Measurements from ENCODE around the gene PORCN.

Gene PORCN

GRCh38 chrX:48488034-48488433 is 20.8 kb upstream of the PORCN start:
- Mint-ChIP-seq H3K27ac (no peak overlapping the region), H3K9me3 (no peaks in the 10 kb centered on the region)
- ATAC-seq: no peak

GRCh38 chrX:48489296-48489695 is 19.5 kb upstream of the PORCN start:
- Mint-ChIP-seq H3K27me3 (no peaks in the 10 kb centered on the region), H3K27ac (no peak overlapping the region), H3K4me1 (no peaks in the 10 kb centered on the region), H3K4me3 (no peak overlapping the region), H3K9me3 (no peaks in the 10 kb centered on the region), H3K36me3 (ENCODE audit: low read depth) (peaks cover 4% of the 10 kb centered on the region)
- no peak for DNase-seq
- ATAC-seq: no peak

More at GRCh38 chrX:48488034-48488433, 20.8 kb upstream of the PORCN start:
- Mint-ChIP-seq H3K36me3 (ENCODE audit: low read depth) (peaks cover 5% of the 10 kb centered on the region), H3K4me1 (no peaks in the 10 kb centered on the region), H3K27me3 (no peaks in the 10 kb centered on the region), H3K4me3 (no peak overlapping the region)
- no peak for DNase-seq

- DNase-seq (no peak), ATAC-seq (no peak)
- Mint-ChIP-seq H3K9me3 (no peaks in the 10 kb centered on the region), H3K36me3 (ENCODE audit: low read depth) (peaks cover 4% of the 10 kb centered on the region), H3K27me3 (no peaks in the 10 kb centered on the region), H3K4me1 (no peaks in the 10 kb centered on the region), H3K4me3 (no peak overlapping the region), H3K27ac (no peak overlapping the region)
These were observed 18.9 kb upstream of the PORCN start for GRCh38 chrX:48489892-48490291.

GRCh38 chrX:48490661-48491060 is 18.1 kb upstream of the PORCN start:
- DNase-seq: no peak
- no peak overlapping the region for H3K4me3 Mint-ChIP-seq
- no peak overlapping the region for H3K27ac Mint-ChIP-seq
- ATAC-seq: no peak
- H3K36me3 Mint-ChIP-seq (ENCODE audit: low read depth): peaks cover 4% of the 10 kb centered on the region
- H3K27me3 Mint-ChIP-seq: no peaks in the 10 kb centered on the region
- no peaks in the 10 kb centered on the region for H3K4me1 Mint-ChIP-seq
- no peaks in the 10 kb centered on the region for H3K9me3 Mint-ChIP-seq

GRCh38 chrX:48491809-48492208 is 17.0 kb upstream of the PORCN start:
- no peaks in the 10 kb centered on the region for H3K4me1 Mint-ChIP-seq
- no peak for ATAC-seq
- no peak overlapping the region for H3K4me3 Mint-ChIP-seq
- DNase-seq: no peak
- no peak overlapping the region for H3K27ac Mint-ChIP-seq
- H3K36me3 Mint-ChIP-seq (ENCODE audit: low read depth): peaks cover 4% of the 10 kb centered on the region
- no peaks in the 10 kb centered on the region for H3K9me3 Mint-ChIP-seq
- H3K27me3 Mint-ChIP-seq: no peaks in the 10 kb centered on the region

GRCh38 chrX:48492293-48492910 is 16.4 kb upstream of the PORCN start:
- Mint-ChIP-seq H3K4me3 (no peak overlapping the region), H3K27me3 (no peaks in the 10 kb centered on the region), H3K36me3 (ENCODE audit: low read depth) (peaks cover under 1% of the 10 kb centered on the region), H3K4me1 (no peaks in the 10 kb centered on the region), H3K9me3 (no peaks in the 10 kb centered on the region), H3K27ac (no peak overlapping the region)
- ATAC-seq: no peak
- DNase-seq: no peak

- Mint-ChIP-seq H3K27ac (no peak overlapping the region), H3K27me3 (no peaks in the 10 kb centered on the region), H3K36me3 (ENCODE audit: low read depth) (no peaks in the 10 kb centered on the region), H3K9me3 (no peaks in the 10 kb centered on the region), H3K4me1 (peaks cover 4% of the 10 kb centered on the region), H3K4me3 (no peak overlapping the region)
- ATAC-seq (no peak), DNase-seq (peak; percentile 18)
These were observed 14.9 kb upstream of the PORCN start for GRCh38 chrX:48493890-48494364.

GRCh38 chrX:48496660-48497059 is 12.1 kb upstream of the PORCN start:
- Mint-ChIP-seq H3K9me3 (no peaks in the 10 kb centered on the region), H3K27me3 (no peaks in the 10 kb centered on the region), H3K4me1 (peaks cover 4% of the 10 kb centered on the region), H3K27ac (no peak overlapping the region), H3K36me3 (ENCODE audit: low read depth) (no peaks in the 10 kb centered on the region), H3K4me3 (no peak overlapping the region)
- ATAC-seq: no peak
- no peak for DNase-seq

- Mint-ChIP-seq H3K4me1 (peaks cover 4% of the 10 kb centered on the region), H3K4me3 (no peak overlapping the region), H3K27ac (no peak overlapping the region), H3K9me3 (no peaks in the 10 kb centered on the region), H3K27me3 (no peaks in the 10 kb centered on the region), H3K36me3 (ENCODE audit: low read depth) (no peaks in the 10 kb centered on the region)
- DNase-seq (no peak), ATAC-seq (no peak)
These were observed 10.9 kb upstream of the PORCN start for GRCh38 chrX:48497871-48498270.

GRCh38 chrX:48498374-48498809 is 10.4 kb upstream of the PORCN start:
- H3K4me1 Mint-ChIP-seq: peaks cover 4% of the 10 kb centered on the region
- H3K4me3 Mint-ChIP-seq: no peak overlapping the region
- H3K27ac Mint-ChIP-seq: no peak overlapping the region
- ATAC-seq (no peak), DNase-seq (no peak)
- no peaks in the 10 kb centered on the region for H3K9me3 Mint-ChIP-seq
- H3K36me3 Mint-ChIP-seq (ENCODE audit: low read depth): no peaks in the 10 kb centered on the region
- H3K27me3 Mint-ChIP-seq: no peaks in the 10 kb centered on the region

- no peak for DNase-seq
- H3K4me3 Mint-ChIP-seq: no peak overlapping the region
- H3K36me3 Mint-ChIP-seq (ENCODE audit: low read depth): no peaks in the 10 kb centered on the region
- H3K4me1 Mint-ChIP-seq: peaks cover under 1% of the 10 kb centered on the region
- no peaks in the 10 kb centered on the region for H3K27me3 Mint-ChIP-seq
- no peak overlapping the region for H3K27ac Mint-ChIP-seq
- no peak for ATAC-seq
- no peaks in the 10 kb centered on the region for H3K9me3 Mint-ChIP-seq
These were observed 4.5 kb upstream of the PORCN start for GRCh38 chrX:48504261-48504660.

GRCh38 chrX:48505481-48505880 is 3.3 kb upstream of the PORCN start:
- ATAC-seq: no peak
- Mint-ChIP-seq H3K27me3 (no peaks in the 10 kb centered on the region), H3K4me1 (peaks cover 10% of the 10 kb centered on the region), H3K36me3 (ENCODE audit: low read depth) (no peaks in the 10 kb centered on the region), H3K4me3 (no peak overlapping the region), H3K27ac (no peak overlapping the region), H3K9me3 (no peaks in the 10 kb centered on the region)
- no peak for DNase-seq

GRCh38 chrX:48507246-48507645 is 1.5 kb upstream of the PORCN start:
- Mint-ChIP-seq H3K27me3 (no peaks in the 10 kb centered on the region), H3K36me3 (ENCODE audit: low read depth) (peaks cover 2% of the 10 kb centered on the region), H3K9me3 (no peaks in the 10 kb centered on the region), H3K4me1 (peaks cover 13% of the 10 kb centered on the region), H3K27ac (no peak overlapping the region), H3K4me3 (no peak overlapping the region)
- no peak for DNase-seq
- ATAC-seq: no peak

GRCh38 chrX:48509245-48509590 is 426 bp downstream of the PORCN start:
- ATAC-seq (peak; percentile 12), DNase-seq (no peak)
- peak overlapping the region; percentile 89 for H3K4me3 Mint-ChIP-seq
- H3K27ac Mint-ChIP-seq: peak overlapping the region; percentile 77
- H3K27me3 Mint-ChIP-seq: no peaks in the 10 kb centered on the region
- no peaks in the 10 kb centered on the region for H3K9me3 Mint-ChIP-seq
- peaks cover 2% of the 10 kb centered on the region for H3K36me3 Mint-ChIP-seq (ENCODE audit: low read depth)
- peaks cover 13% of the 10 kb centered on the region for H3K4me1 Mint-ChIP-seq

GRCh38 chrX:48509619-48510018 is 827 bp downstream of the PORCN start:
- peak overlapping the region; percentile 89 for H3K4me3 Mint-ChIP-seq
- ATAC-seq (peak; percentile 37), DNase-seq (no peak)
- peaks cover 4% of the 10 kb centered on the region for H3K36me3 Mint-ChIP-seq (ENCODE audit: low read depth)
- peaks cover 13% of the 10 kb centered on the region for H3K4me1 Mint-ChIP-seq
- no peaks in the 10 kb centered on the region for H3K9me3 Mint-ChIP-seq
- peak overlapping the region; percentile 77 for H3K27ac Mint-ChIP-seq
- H3K27me3 Mint-ChIP-seq: no peaks in the 10 kb centered on the region

- ATAC-seq (no peak), DNase-seq (no peak)
- H3K36me3 Mint-ChIP-seq (ENCODE audit: low read depth): peaks cover 6% of the 10 kb centered on the region
- no peaks in the 10 kb centered on the region for H3K27me3 Mint-ChIP-seq
- H3K27ac Mint-ChIP-seq: no peak overlapping the region
- H3K4me1 Mint-ChIP-seq: peaks cover 13% of the 10 kb centered on the region
- no peak overlapping the region for H3K4me3 Mint-ChIP-seq
- no peaks in the 10 kb centered on the region for H3K9me3 Mint-ChIP-seq
These were observed 2.8 kb downstream of the PORCN start for GRCh38 chrX:48511560-48511959.

Data from activated naive CD8-positive, alpha-beta T cell treated with anti-CD3 and anti-CD28 coated beads, Interleukin-2, amount 50 U/mL, for 24 hours (primary cell).